Measurements from ENCODE around the gene TNNI2.

TNNI2 gene

GRCh38 chr11:1889941-1890855 is 51.4 kb downstream of the TNNI2 start:
- no peak for DNase-seq

Data from NCI-H2029 treated with DMSO at 0.1 percent for 48 hours (cell line).